Ectodermal cell (in vitro differentiated cells): ENCODE data around the gene DHFR. TPM values are rescaled to one million over a fixed set of nuclear protein-coding genes. Genes with fewer than 3 reads are reported as not detected.

ENCODE experiments used
- H3K27ac ChIP-seq: 2 replicates; pipeline ENCODE4 v1.7.0; 2013; ENCODE audit warnings: mild to moderate bottlenecking, low read depth, low read length; ENCODE audit not compliant: insufficient read depth, poor library complexity, severe bottlenecking
- H3K27me3 ChIP-seq: 2 replicates; pipeline ENCODE4 v1.7.0; 2013; ENCODE audit warnings: mild to moderate bottlenecking, low read length; ENCODE audit not compliant: insufficient read depth, control insufficient read depth, poor library complexity, severe bottlenecking
- H3K36me3 ChIP-seq: one replicate; pipeline ENCODE4 v1.7.0; 2013; ENCODE audit warnings: low read length; ENCODE audit not compliant: control insufficient read depth, insufficient read depth
- H3K4me1 ChIP-seq: one replicate; pipeline ENCODE4 v1.7.0; 2013; ENCODE audit warnings: low read length; ENCODE audit not compliant: control insufficient read depth, insufficient read depth
- H3K4me3 ChIP-seq: 2 replicates; pipeline ENCODE4 v1.7.0; 2013; ENCODE audit warnings: low read depth, low read length, control low read depth; ENCODE audit not compliant: insufficient read depth
- H3K9me3 ChIP-seq: 2 replicates; pipeline ENCODE4 v1.7.0; 2013; ENCODE audit warnings: mild to moderate bottlenecking, low read length, moderate library complexity; ENCODE audit not compliant: control insufficient read depth
- WGBS, 2 experiments: methylation state at CpG; one replicate each; pipeline ENCODE4 v1.1.7; 2013; ENCODE audit warnings: missing lambda C conversion rate in 2 of 2; 5-methylcytosine and 5-hydroxymethylcytosine counted together
- polyA plus RNA-seq, 4 experiments: library from polyadenylated mRNA; stranded (reverse); fragments of 50-300 nt; gene quantifications; one replicate each; pipeline ENCODE4 v1.2.3, GENCODE V29; 2013

The DHFR gene
- 101 TPM for polyA plus RNA-seq (2013, experiment 1 of 4)
- 115 TPM for polyA plus RNA-seq (2013, experiment 2 of 4)
- polyA plus RNA-seq (2013, experiment 3 of 4), result 70.2 TPM
- 74.0 TPM for polyA plus RNA-seq (2013, experiment 4 of 4)

- no peaks in the 10 kb centered on the region for H3K9me3 ChIP-seq
- H3K27me3 ChIP-seq, result no peaks in the 10 kb centered on the region
- H3K4me3 ChIP-seq, result peak within 1 kb of the TSS; percentile 86
- peak within 1 kb of the TSS; percentile 83 for H3K27ac ChIP-seq
- 0 to 1% methylated on average over 74 of the region's 74 CpGs for WGBS, 2 experiments
- peaks cover 22% of the 10 kb centered on the region for H3K36me3 ChIP-seq
- no peaks in the 10 kb centered on the region for H3K4me1 ChIP-seq
Measured at GRCh38 chr5:80654391-80655230, at the start of gene DHFR, which contains the start of gene MSH3. DHFR (minus strand) TSS chr5:80654983; CDS start chr5:80654489, 494 bp downstream. MSH3 (plus strand) TSS chr5:80654652; CDS start chr5:80654728, 76 bp downstream.

- no peak overlapping the region for H3K4me3 ChIP-seq
Measured at GRCh38 chr5:80704221-80704620, 49.4 kb upstream of the DHFR start.

DNA sequence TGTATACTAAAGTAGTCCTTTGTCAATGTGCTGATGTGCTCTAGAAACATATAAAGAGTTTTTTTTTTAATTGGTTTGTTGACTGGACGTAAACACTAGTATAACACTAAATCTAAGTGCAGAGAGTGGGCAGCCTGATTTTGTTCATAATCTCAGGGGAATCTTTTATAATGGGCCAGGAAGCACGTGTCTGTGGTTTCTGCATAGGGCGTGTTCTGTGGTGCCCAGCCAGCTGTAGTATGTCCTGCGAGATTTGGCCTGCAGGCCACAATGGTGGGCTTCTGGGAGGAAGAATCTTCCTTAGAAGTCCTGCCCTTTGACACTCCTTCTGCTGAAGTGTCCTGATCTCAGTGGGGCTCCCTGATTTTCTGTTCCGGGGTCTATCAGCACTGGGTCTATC is 49.0 kb upstream of the DHFR start:
- Histone ChIP-seq H3K9me3 (no peaks in the 10 kb centered on the region), H3K27ac (no peak overlapping the region), H3K4me1 (no peaks in the 10 kb centered on the region), H3K4me3 (no peak overlapping the region), H3K36me3 (no peaks in the 10 kb centered on the region), H3K27me3 (no peaks in the 10 kb centered on the region)
- 94 to 96% methylated on average over 5 of the region's 5 CpGs for WGBS, 2 experiments

More at GRCh38 chr5:80704221-80704620, 49.4 kb upstream of the DHFR start:
- 93 to 100% methylated on average over 1 of the region's 1 CpG for WGBS, 2 experiments
- no peaks in the 10 kb centered on the region for H3K27me3 ChIP-seq
- no peaks in the 10 kb centered on the region for H3K4me1 ChIP-seq
- no peaks in the 10 kb centered on the region for H3K9me3 ChIP-seq
- H3K36me3 ChIP-seq, result no peaks in the 10 kb centered on the region
- H3K27ac ChIP-seq, result no peak overlapping the region

DNA sequence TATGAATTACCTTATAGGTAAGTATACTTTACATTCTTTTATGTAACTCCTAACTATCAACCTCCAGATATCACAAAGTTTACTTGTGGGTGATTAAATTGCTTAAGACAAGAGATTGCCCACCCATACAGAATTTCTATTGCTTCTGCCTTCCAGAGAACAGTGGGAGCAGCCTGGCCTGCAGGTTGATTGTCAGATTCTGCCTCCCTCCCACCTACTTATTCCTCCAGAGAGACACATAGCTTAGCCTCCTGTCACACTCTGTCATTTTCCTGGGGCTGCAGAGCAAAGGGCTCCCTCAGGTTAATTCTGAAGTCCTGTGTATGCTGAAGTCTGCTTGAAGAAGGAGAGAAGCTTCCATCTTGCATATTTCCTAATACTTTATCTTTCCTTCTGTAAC is 48.5 kb upstream of the DHFR start:
- H3K36me3 ChIP-seq, result no peaks in the 10 kb centered on the region
- H3K4me1 ChIP-seq, result no peaks in the 10 kb centered on the region
- H3K27ac ChIP-seq, result no peak overlapping the region
- H3K4me3 ChIP-seq, result no peak overlapping the region
- no peaks in the 10 kb centered on the region for H3K27me3 ChIP-seq
- no peaks in the 10 kb centered on the region for H3K9me3 ChIP-seq

GRCh38 chr5:80701597-80701996 is 46.8 kb upstream of the DHFR start:
- WGBS, 2 experiments, result 72 to 91% methylated on average over 1 of the region's 1 CpG
- no peak overlapping the region for H3K27ac ChIP-seq
- H3K36me3 ChIP-seq, result no peaks in the 10 kb centered on the region
- H3K4me1 ChIP-seq, result no peaks in the 10 kb centered on the region
- H3K4me3 ChIP-seq, result no peak overlapping the region
- no peaks in the 10 kb centered on the region for H3K9me3 ChIP-seq
- no peaks in the 10 kb centered on the region for H3K27me3 ChIP-seq

GRCh38 chr5:80698369-80698768 is 43.6 kb upstream of the DHFR start:
- Histone ChIP-seq H3K27me3 (no peaks in the 10 kb centered on the region), H3K9me3 (no peaks in the 10 kb centered on the region), H3K4me3 (no peak overlapping the region), H3K27ac (no peak overlapping the region), H3K36me3 (no peaks in the 10 kb centered on the region), H3K4me1 (no peaks in the 10 kb centered on the region)
- WGBS, 2 experiments, result 76 to 77% methylated on average over 5 of the region's 5 CpGs

GRCh38 chr5:80697100-80697499 is 42.3 kb upstream of the DHFR start:
- H3K4me3 ChIP-seq, result no peak overlapping the region
- no peaks in the 10 kb centered on the region for H3K36me3 ChIP-seq
- H3K4me1 ChIP-seq, result no peaks in the 10 kb centered on the region
- 100% methylated on average over 2 of the region's 3 CpGs for WGBS, 2 experiments
- H3K27me3 ChIP-seq, result no peaks in the 10 kb centered on the region
- H3K27ac ChIP-seq, result no peak overlapping the region
- no peaks in the 10 kb centered on the region for H3K9me3 ChIP-seq

GRCh38 chr5:80696450-80696849 is 41.7 kb upstream of the DHFR start:
- 91 to 98% methylated on average over 2 to 3 of the region's 3 CpGs for WGBS, 2 experiments
- no peaks in the 10 kb centered on the region for H3K36me3 ChIP-seq
- no peaks in the 10 kb centered on the region for H3K27me3 ChIP-seq
- H3K27ac ChIP-seq, result no peak overlapping the region
- H3K9me3 ChIP-seq, result no peaks in the 10 kb centered on the region
- H3K4me1 ChIP-seq, result no peaks in the 10 kb centered on the region
- no peak overlapping the region for H3K4me3 ChIP-seq

DNA sequence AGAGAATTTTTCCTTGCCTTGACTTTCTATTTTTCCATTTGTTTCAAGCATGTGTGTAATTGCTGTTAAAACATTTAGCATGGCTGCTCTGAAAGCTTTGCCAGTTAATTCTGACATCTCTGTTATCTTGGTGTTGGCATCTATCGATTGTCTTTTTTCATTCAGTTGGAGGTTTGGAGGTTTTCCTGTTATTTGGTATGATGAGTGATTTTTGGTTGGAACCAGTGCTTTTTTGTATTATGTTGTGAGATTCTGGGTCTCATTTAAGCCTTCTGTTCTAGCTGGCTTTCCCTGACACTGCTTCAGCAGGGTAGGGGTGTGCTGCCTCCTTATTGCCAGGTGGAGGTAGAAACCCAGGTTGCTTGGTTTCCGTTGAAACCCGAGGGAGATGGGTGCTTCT is 40.9 kb upstream of the DHFR start:
- Histone ChIP-seq H3K4me3 (no peak overlapping the region), H3K9me3 (no peaks in the 10 kb centered on the region), H3K27me3 (no peaks in the 10 kb centered on the region), H3K36me3 (no peaks in the 10 kb centered on the region), H3K27ac (no peak overlapping the region), H3K4me1 (no peaks in the 10 kb centered on the region)
- WGBS, 2 experiments, result 94 to 95% methylated on average over 3 of the region's 3 CpGs

DNA sequence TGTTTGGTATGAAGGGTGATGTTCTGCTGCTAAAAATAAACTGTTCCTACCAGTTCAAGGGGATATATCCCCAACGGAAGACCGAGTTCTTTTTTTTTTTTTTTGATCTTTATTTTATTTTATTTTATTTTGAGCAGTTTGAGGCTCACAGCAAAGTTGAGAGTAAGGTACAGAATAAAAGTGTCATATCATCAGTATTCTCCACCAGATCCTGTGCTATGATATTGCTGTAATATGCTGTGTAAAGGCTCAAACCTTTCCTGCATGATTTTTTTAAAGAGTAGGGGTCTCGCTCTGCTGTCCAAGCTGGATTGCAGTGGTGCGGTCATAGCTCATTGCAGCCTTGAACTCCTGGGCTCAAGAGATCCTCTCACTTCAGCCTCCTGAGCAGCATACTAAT is 34.8 kb upstream of the DHFR start:
- WGBS, 2 experiments, result 79% methylated on average over 2 to 4 of the region's 4 CpGs
- H3K4me3 ChIP-seq, result no peak overlapping the region
- no peaks in the 10 kb centered on the region for H3K4me1 ChIP-seq
- no peak overlapping the region for H3K27ac ChIP-seq
- H3K36me3 ChIP-seq, result no peaks in the 10 kb centered on the region
- H3K9me3 ChIP-seq, result no peaks in the 10 kb centered on the region
- H3K27me3 ChIP-seq, result no peaks in the 10 kb centered on the region
